ENCODE data around the gene APRT. TPM values are rescaled to one million over a fixed set of nuclear protein-coding genes. Genes with fewer than 3 reads are reported as not detected.

The APRT gene
- total RNA-seq, 1 experiment from 2014 or later: 311 TPM

GRCh38 chr16:88773812-88774291 is 37.9 kb downstream of the APRT start:
- Histone ChIP-seq H3K9me3 (ENCODE audit: control insufficient read depth in 1 of 2, insufficient read depth in 1 of 2, low read depth in 1 of 2, low read length in 2 of 2) (no peaks in the 10 kb centered on the region), H3K9me2 (ENCODE audit: insufficient read depth) (no peaks in the 10 kb centered on the region), H3K36me3 (ENCODE audit: control insufficient read depth in 1 of 2, insufficient read depth in 2 of 2, low read length in 2 of 2) (peaks cover 0 to 14% of the 10 kb centered on the region in 2 experiments; a peak in 1 of 4 replicates), H2AFZ (ENCODE audit: low read depth, low read length, poor library complexity, severe bottlenecking) (no peak overlapping the region), H3K9ac (ENCODE audit: low read length) (0 out of 2 replicates have a peak overlapping the region, but pooled peaks have one; percentile 26), H4K20me1 (ENCODE audit: insufficient read depth) (peaks cover 24% of the 10 kb centered on the region; the same call in 1 of the 2 replicates), H3K79me2 (ENCODE audit: insufficient read depth, low read length) (peaks cover 99% of the 10 kb centered on the region), H3K4me3 (replicated peaks in 1 of 2; ENCODE audit: low read depth in 1 of 2, low read length in 2 of 2) (no peak overlapping the region), H3K4me1 (ENCODE audit: control insufficient read depth in 1 of 2, insufficient read depth in 2 of 2, low read length in 2 of 2) (peaks cover 57 to 70% of the 10 kb centered on the region in 2 experiments), H3K4me2 (ENCODE audit: low read length) (peak overlapping the region; percentile 34), H3K27ac (ENCODE audit: low read depth, low read length) (peak overlapping the region; percentile 12; the same call in 1 of the 2 replicates), H3K27me3 (ENCODE audit: insufficient read depth, low read length) (no peaks in the 10 kb centered on the region)
- no TSS peak for BruUV-seq (replicated peaks)
- POLR2A ChIA-PET: interaction anchor here (0.7 to 3.2 kb wide), 6 partner anchors 8 to 419 kb away, joined by 3 to 18 read pairs (median 4); partner anchors contain the start of genes MVD and PIEZO1
- RAD21 ChIA-PET (ENCODE audit: low non-redundant PET in 1 of 2, low total read pairs in 2 of 2, uncharacterized antibody in 2 of 2, unreplicated experiment in 2 of 2): no interaction called here
- intact Hi-C loops (cut with micrococcal nuclease): no loop called here
- ATAC-seq: peak; percentile 26
- CTCF ChIA-PET: interaction anchor here (1.1 to 2.0 kb wide), 2 partner anchors 11 to 36 kb away, joined by 6 to 8 read pairs; partner anchors contain the start of gene PIEZO1
- no peak for DNase-seq (ENCODE audit: low read depth, low spot score)
- TF ChIP-seq CBX3 (IDR thresholded peaks at IDR 0.05; ENCODE audit: low read depth) (no peak), ZNF274 (IDR thresholded peaks at IDR 0.05; ENCODE audit: low read depth, low read length) (no peak), REST (IDR thresholded peaks at IDR 0.05; ENCODE audit: low read depth) (no peak), ELF1 (IDR thresholded peaks at IDR 0.05; ENCODE audit: borderline replicate concordance, low read depth) (no peak), CEBPB (IDR thresholded peaks at IDR 0.05; ENCODE audit: low read depth) (no peak), MAX (IDR thresholded peaks at IDR 0.05) (no peak), CTCF (IDR thresholded peaks at IDR 0.05 in 2 of 3, conservative IDR thresholded peaks at IDR 0.05 in 1 of 3; ENCODE audit: borderline replicate concordance in 1 of 3, insufficient read depth in 1 of 3, low read depth in 2 of 3, low read length in 2 of 3) (no peak), SRF (IDR thresholded peaks at IDR 0.05; ENCODE audit: low read depth) (no peak), EGR1 (IDR thresholded peaks at IDR 0.05; ENCODE audit: low read depth) (no peak), JUND (IDR thresholded peaks at IDR 0.05) (no peak), EZH2 (IDR thresholded peaks at IDR 0.05) (no peak), POLR2A (IDR thresholded peaks at IDR 0.05; ENCODE audit: borderline replicate concordance, extremely low read depth, insufficient read depth, insufficient read length) (no peak), SP1 (IDR thresholded peaks at IDR 0.05; ENCODE audit: low read depth) (no peak), EZH2phosphoT487 (IDR thresholded peaks at IDR 0.05; ENCODE audit: borderline replicate concordance) (no peak), ATF3 (IDR thresholded peaks at IDR 0.05) (no peak), YY1 (IDR thresholded peaks at IDR 0.05; ENCODE audit: extremely low read depth, insufficient replicate concordance, low read depth, low read length) (no peak)
